ENCODE results near the gene CRAMP1.

- TF ChIP-seq POLR2A (IDR thresholded peaks at IDR 0.05) (peak in 1 of 2 donors; percentile 36), CTCF (IDR thresholded peaks at IDR 0.05) (no peak)
These were observed 65.9 kb downstream of the CRAMP1 start, which contains the start of gene JPT2 for GRCh38 chr16:1677942-1678499.

Data from adrenal gland (tissue), 5 donors.